Stimulated activated CD8-positive, alpha-beta memory T cell treated with anti-CD3 and anti-CD28 coated beads, Interleukin-2, amount 100 ng/mL, for 1 hour (primary cell): ENCODE measurements around the gene MAEA.
"Not testable (repeated sequence)": the region's sequence is repeated elsewhere in the genome, so short reads cannot be mapped to it uniquely, and the experiment has no call there.

Experiments
- DNase-seq, 2 donors: peaks; one replicate each; pipeline ENCODE4 v3.0.0-alpha.2; 2020; ENCODE audit warnings: low read depth in 2 of 2

The MAEA gene

GRCh38 chr4:1277667-1278665 lies 11.7 kb upstream of the MAEA start:
- no peak for DNase-seq

GRCh38 chr4:1279253-1279652 lies 10.4 kb upstream of the MAEA start:
- DNase-seq, result no peak

GRCh38 chr4:1283711-1284110 lies 6.0 kb upstream of the MAEA start:
- no peak for DNase-seq

GRCh38 chr4:1285151-1285789 lies 4.4 kb upstream of the MAEA start:
- DNase-seq, result no peak

- no peak for DNase-seq
Measured at GRCh38 chr4:1285790-1286553, 3.7 kb upstream of the MAEA start.

GRCh38 chr4:1288786-1289185 lies 905 bp upstream of the MAEA start:
- DNase-seq, result no peak

GRCh38 chr4:1290165-1290977 lies 680 bp downstream of the MAEA start:
- DNase-seq, result no peak

GRCh38 chr4:1291091-1291490 lies 1.4 kb downstream of the MAEA start:
- DNase-seq, result no peak

- no peak for DNase-seq
Measured at GRCh38 chr4:1291996-1292702, 2.5 kb downstream of the MAEA start.

GRCh38 chr4:1292703-1293011 lies 3.0 kb downstream of the MAEA start:
- DNase-seq, result not testable (repeated sequence)

GRCh38 chr4:1293531-1293941 lies 3.8 kb downstream of the MAEA start:
- DNase-seq, result no peak

- DNase-seq, result no peak
Measured at GRCh38 chr4:1293991-1294390, 4.3 kb downstream of the MAEA start.

- no peak for DNase-seq
Measured at GRCh38 chr4:1294424-1294823, 4.7 kb downstream of the MAEA start.

- no peak for DNase-seq
Measured at GRCh38 chr4:1294891-1295290, 5.2 kb downstream of the MAEA start.

GRCh38 chr4:1295405-1296055 lies 5.8 kb downstream of the MAEA start:
- no peak for DNase-seq

- DNase-seq, result no peak
Measured at GRCh38 chr4:1296324-1297022, 6.8 kb downstream of the MAEA start.

- no peak for DNase-seq
Measured at GRCh38 chr4:1297023-1297395, 7.3 kb downstream of the MAEA start.

GRCh38 chr4:1297456-1298325 lies 8.0 kb downstream of the MAEA start:
- DNase-seq, result no peak

GRCh38 chr4:1298461-1298860 lies 8.8 kb downstream of the MAEA start:
- DNase-seq, result no peak
